Retinal pigment epithelial cell (primary cell): Measurements from ENCODE around the gene AGTRAP.

Source experiments
- DNase-seq: peaks from one replicate; pipeline ENCODE4 v3.0.0-alpha.2; 2010; ENCODE audit warnings: low read depth
- H3K4me3 ChIP-seq: 2 replicates; pipeline ENCODE4 v1.5.1; 2011; ENCODE audit warnings: mild to moderate bottlenecking, low read length, control low read depth, moderate library complexity
- TF ChIP-seq, protein P1 (sequence below): conservative IDR thresholded peaks from 2 replicates; pipeline ENCODE4 v1.5.1; 2011; ENCODE audit warnings: low read depth, low read length, control low read depth, inconsistent platforms

Gene AGTRAP

DNA sequence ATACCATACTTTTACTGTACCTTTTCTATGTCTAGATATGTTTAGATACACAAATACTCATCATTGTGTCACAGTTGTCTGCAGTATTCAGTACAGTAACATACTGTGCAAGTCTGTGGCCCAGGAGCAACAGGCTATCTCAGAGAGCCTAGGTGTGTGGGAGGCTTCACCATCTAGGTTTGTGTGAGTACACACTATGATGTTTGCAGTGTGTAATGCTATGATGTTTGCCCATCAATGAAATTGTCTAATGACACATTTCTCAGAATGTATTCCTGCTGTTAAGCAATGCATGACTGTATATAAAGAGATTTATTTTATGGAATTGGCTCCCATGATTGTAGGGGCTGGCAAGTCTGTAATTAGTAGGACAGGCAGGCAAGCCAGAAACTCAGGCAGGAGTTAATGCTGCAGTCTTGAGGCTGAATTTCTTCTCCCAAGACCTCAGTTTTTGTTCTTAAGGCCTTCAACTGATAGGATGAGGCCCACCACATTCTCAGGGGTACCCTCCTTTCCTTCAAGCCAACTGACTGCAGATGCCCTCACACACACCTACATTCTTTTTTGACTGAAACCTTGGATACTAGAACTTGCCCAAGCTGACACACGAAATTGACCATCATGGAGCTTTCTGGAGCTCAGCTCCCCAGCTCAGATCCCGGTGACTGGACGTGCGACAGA, 7.7 kb upstream of the AGTRAP start:
- no peak overlapping the region for H3K4me3 ChIP-seq
- TF ChIP-seq, protein P1, sequence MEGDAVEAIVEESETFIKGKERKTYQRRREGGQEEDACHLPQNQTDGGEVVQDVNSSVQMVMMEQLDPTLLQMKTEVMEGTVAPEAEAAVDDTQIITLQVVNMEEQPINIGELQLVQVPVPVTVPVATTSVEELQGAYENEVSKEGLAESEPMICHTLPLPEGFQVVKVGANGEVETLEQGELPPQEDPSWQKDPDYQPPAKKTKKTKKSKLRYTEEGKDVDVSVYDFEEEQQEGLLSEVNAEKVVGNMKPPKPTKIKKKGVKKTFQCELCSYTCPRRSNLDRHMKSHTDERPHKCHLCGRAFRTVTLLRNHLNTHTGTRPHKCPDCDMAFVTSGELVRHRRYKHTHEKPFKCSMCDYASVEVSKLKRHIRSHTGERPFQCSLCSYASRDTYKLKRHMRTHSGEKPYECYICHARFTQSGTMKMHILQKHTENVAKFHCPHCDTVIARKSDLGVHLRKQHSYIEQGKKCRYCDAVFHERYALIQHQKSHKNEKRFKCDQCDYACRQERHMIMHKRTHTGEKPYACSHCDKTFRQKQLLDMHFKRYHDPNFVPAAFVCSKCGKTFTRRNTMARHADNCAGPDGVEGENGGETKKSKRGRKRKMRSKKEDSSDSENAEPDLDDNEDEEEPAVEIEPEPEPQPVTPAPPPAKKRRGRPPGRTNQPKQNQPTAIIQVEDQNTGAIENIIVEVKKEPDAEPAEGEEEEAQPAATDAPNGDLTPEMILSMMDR, result no peak
- no peak for DNase-seq

DNA sequence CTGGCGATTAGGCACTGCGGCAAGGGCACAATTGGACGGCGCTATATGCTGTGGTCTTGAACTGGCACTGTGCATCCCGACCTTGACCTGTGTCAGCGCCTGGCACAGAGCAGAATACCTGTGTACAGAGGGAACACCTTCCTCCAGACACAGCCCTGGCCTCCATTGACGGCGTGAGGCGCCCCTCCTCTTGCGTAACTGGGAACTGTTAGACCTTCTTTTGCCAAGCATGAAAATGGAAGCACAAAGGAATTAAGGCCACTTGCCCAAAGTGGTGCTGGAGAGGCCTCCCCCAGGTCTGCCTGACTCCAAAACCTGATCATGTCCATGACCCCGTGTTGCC, 6.8 kb upstream of the AGTRAP start:
- DNase-seq, result no peak
- no peak overlapping the region for H3K4me3 ChIP-seq
- TF ChIP-seq, protein P1, result no peak

DNA sequence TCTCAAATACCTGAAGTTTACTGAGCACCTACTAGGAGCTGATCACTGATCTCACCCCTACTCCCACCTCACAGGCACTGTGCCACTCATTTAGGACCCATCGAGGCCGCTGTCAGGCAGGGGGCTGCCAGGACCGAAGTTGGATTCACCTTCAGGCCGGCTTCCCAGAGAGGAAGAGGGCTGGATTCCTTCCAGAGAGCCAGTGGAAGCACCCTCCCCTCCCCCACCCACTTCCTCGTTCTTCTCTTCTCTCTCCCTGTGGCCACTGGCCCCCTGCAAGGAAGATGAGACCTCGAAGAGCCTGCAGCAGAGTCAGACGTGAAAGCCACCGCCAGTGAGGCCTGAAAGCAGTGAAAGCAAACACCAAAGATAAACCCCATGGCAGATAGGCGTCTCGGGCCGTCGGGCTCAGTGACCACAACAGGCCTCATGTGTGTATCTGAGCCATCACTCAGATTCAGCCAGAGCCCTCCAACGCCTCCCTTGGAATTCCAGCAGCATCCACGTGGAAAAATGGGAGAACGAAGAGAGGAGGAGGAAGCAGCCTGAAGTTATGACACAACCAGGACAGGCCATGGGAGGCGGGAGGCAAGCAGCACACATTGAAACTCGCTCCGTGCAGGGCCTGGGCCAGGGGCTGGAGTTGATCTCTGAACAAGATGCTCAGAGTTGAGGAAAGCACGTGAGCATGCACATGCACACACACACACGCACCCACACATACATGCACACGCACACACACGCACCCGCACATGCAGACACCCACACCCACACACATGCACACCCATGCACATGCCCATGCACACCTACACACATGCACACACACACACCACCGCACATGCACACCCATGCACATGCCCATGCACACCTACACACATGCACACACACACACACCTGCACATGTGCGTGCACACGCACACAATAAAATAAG, 6.2 kb upstream of the AGTRAP start:
- DNase-seq, result no peak
- H3K4me3 ChIP-seq, result no peak overlapping the region
- TF ChIP-seq, protein P1, result no peak

DNA sequence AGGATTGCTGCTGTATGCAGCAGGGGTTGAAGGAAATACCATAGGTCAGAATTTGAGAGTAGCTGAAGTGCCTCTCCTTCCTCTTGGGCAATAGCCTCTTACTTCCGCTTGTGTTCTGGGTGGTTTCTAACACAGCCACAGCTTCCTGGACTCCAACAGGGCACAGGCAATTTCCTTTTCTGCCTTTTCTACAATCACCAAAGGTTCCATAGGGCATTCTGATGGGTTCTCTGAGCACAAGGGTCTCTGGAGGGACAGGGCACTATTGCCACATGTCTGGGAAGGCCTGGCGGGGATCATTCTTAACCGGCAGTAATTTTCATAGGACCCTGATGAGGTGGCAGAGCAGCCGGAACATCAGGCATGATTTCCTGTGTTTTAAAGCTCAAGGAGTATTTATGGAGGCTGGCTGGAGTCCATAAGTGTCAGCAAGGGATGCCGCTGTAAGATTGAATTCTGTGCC, 5.5 kb upstream of the AGTRAP start:
- TF ChIP-seq, protein P1, result no peak
- no peak for DNase-seq

DNA sequence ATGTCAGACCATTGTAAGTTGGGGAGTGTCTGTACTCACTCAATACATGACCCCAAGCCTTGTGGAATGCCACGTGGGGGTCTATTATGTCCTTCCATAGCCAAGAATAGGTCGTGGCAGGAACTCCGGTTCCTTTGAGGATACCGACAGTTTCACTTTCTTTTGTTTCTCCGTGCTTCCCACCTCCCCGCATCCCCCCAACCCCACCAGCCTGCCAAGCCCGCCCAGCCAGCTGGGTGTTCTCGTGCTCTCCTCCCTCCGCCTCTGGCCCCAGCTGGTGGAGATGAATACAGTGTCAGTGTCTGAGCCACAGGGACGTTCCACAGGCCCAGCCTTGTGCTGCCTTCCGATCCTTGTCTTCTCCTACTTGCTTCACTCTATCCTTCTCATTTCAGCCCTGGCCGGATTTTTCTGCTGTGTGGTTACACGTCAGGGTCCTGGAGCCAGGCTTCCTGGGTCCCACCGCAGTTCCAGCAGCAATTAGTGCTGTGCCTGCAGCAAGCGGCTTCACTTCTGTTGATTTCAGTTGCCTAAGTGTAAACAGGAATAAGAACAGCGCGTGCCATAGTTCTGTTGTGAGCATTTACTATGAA, 4.1 kb upstream of the AGTRAP start:
- no peak overlapping the region for H3K4me3 ChIP-seq
- DNase-seq, result no peak
- TF ChIP-seq, protein P1, result no peak

More for the DNA sequence above, 5.5 kb upstream of the AGTRAP start:
- no peak overlapping the region for H3K4me3 ChIP-seq

DNA sequence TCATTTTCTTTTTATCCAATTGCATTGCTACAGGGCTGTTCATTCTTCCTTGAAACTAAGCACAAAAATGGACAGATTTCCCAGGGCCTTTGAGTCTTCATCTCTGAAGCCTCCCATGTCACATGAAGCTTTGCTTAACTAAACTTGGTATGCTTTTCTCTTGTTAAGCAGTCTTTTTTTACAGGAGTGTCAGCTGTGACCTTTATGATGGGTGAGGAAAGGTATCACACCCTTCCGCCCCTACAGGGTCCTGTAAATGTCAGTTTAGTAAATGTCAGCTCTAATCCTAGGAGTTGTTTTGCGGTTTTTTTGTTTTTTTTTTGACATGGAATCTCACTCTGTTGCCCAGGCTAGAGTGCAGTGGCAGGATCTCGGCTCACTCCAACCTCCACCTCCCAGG, 2.6 kb upstream of the AGTRAP start:
- no peak for DNase-seq
- TF ChIP-seq, protein P1, result no peak
- H3K4me3 ChIP-seq, result no peak overlapping the region
